Measurements from ENCODE around the gene OSBPL6. TPM values are rescaled to one million over a fixed set of nuclear protein-coding genes. Genes with fewer than 3 reads are reported as not detected.
A peak's percentile ranks its signal among the peaks of the same experiment; 100 is the strongest.

The OSBPL6 gene
- total RNA-seq (1 to 10 TPM; 1.2 to 2.2 (median 1.6) TPM), polyA plus RNA-seq (under 1 TPM; 0.13 to 0.30 (median 0.13) TPM)
- long read RNA-seq, donor 1, result 0 reads
- long read RNA-seq, donor 2, partial matches to known transcripts, result 0 of 1 reads
- long read RNA-seq, donor 2, other reads (novel, unspliced or antisense), result 0 of 1 reads

- Histone ChIP-seq H3K27ac (peak within 1 kb of the TSS in 6 of 8 donors; percentile 36 to 72 (median 60)), H3K4me3 (peak within 1 kb of the TSS; percentile 65 to 91 (median 78)), H3K36me3 (no peaks in the 10 kb centered on the region), H3K27me3 (replicated peaks in 1 of 7) (peaks cover 0 to 69% (median 15%) of the 10 kb centered on the region in 7 donors), H3K9me3 (no peaks in the 10 kb centered on the region), H3K4me1 (peaks cover 0 to 30% (median 25%) of the 10 kb centered on the region in 6 donors)
- DNase-seq, result peak; percentile 85
- intact Hi-C loops (cut with DNase I; ENCODE audit: low total_unique reads), result no loop called here
- TF ChIP-seq POLR2A (IDR thresholded peaks at IDR 0.05) (no peak), POLR2AphosphoS5 (IDR thresholded peaks at IDR 0.05) (peak; percentile 25 to 66 (median 64)), CTCF (IDR thresholded peaks at IDR 0.05 in 8 of 11, conservative IDR thresholded peaks at IDR 0.05 in 3 of 11) (peak in 3 of 11 experiments; percentile 27 to 34 (median 29))
- 0 to 1% (median 0%) methylated on average over 24 to 90 of the region's 90 CpGs for WGBS, 5 donors
Observed at GRCh38 chr2:178193823-178194599, at the start of gene OSBPL6. TSS of gene OSBPL6 (plus strand) at chr2:178194512. CDS start at chr2:178306185, 111,673 bp downstream.

- peaks cover 0 to 17% (median 4%) of the 10 kb centered on the region in 8 donors for H3K9me3 ChIP-seq
- no peaks in the 10 kb centered on the region for H3K4me1 ChIP-seq
- no peak for TF ChIP-seq POLR2AphosphoS5 (IDR thresholded peaks at IDR 0.05)
- TF ChIP-seq POLR2A (IDR thresholded peaks at IDR 0.05), result no peak
- no peak for TF ChIP-seq CTCF (IDR thresholded peaks at IDR 0.05 in 8 of 11, conservative IDR thresholded peaks at IDR 0.05 in 3 of 11)
- peaks cover 0 to 26% (median 0%) of the 10 kb centered on the region in 7 donors for H3K27me3 ChIP-seq (replicated peaks in 1 of 7)
- 39 to 69% (median 61%) methylated on average over 3 of the region's 3 CpGs for WGBS, 5 donors
- no peak overlapping the region for H3K27ac ChIP-seq
- intact Hi-C loops (cut with DNase I; ENCODE audit: low total_unique reads), result no loop called here
- DNase-seq, result no peak
- H3K4me3 ChIP-seq, result no peak overlapping the region
- no peaks in the 10 kb centered on the region for H3K36me3 ChIP-seq
Observed at GRCh38 chr2:178152033-178152432, 42.3 kb upstream of the OSBPL6 start.

GRCh38 chr2:178152542-178152941 is 41.8 kb upstream of the OSBPL6 start:
- Histone ChIP-seq H3K36me3 (no peaks in the 10 kb centered on the region), H3K4me1 (no peaks in the 10 kb centered on the region)
- DNase-seq, result no peak

More at GRCh38 chr2:178152542-178152941, 41.8 kb upstream of the OSBPL6 start:
- Histone ChIP-seq H3K9me3 (peaks cover 0 to 17% (median 4%) of the 10 kb centered on the region in 8 donors), H3K27me3 (replicated peaks in 1 of 7) (peaks cover 0 to 21% (median 0%) of the 10 kb centered on the region in 7 donors), H3K27ac (no peak overlapping the region), H3K4me3 (no peak overlapping the region)
- TF ChIP-seq POLR2A (IDR thresholded peaks at IDR 0.05) (no peak), CTCF (IDR thresholded peaks at IDR 0.05 in 8 of 11, conservative IDR thresholded peaks at IDR 0.05 in 3 of 11) (no peak), POLR2AphosphoS5 (IDR thresholded peaks at IDR 0.05) (no peak)
- intact Hi-C loops (cut with DNase I; ENCODE audit: low total_unique reads), result no loop called here
- 71 to 93% (median 90%) methylated on average over 4 of the region's 4 CpGs for WGBS, 5 donors
